Activated T-cell treated with anti-CD3 and anti-CD28 coated beads, Interleukin-2, amount 50 U/mL, for 4 hours (primary cell): Measurements from ENCODE around the gene WDR37. TPM values are rescaled to one million over a fixed set of nuclear protein-coding genes. Genes with fewer than 3 reads are reported as not detected.

Source experiments
- ATAC-seq, 2 donors: fragments of 200-7000 bp; cut with Tn5 transposase; one replicate each; pipeline ENCODE4 v1.10.0; 2021
- DNase-seq: peaks from one replicate; pipeline ENCODE4 v3.0.0-alpha.2; 2020
- H3K27me3 Mint-ChIP-seq: one replicate; pipeline ENCODE4 v1.8.0; 2021; ENCODE audit warnings: low read depth, mixed read lengths
- H3K36me3 Mint-ChIP-seq: one replicate; pipeline ENCODE4 v1.8.0; 2022; ENCODE audit warnings: mixed read lengths; ENCODE audit not compliant: insufficient read depth
- H3K4me1 Mint-ChIP-seq: one replicate; pipeline ENCODE4 v1.8.0; 2021; ENCODE audit warnings: low read depth, mixed read lengths
- H3K4me3 Mint-ChIP-seq: one replicate; pipeline ENCODE4 v1.8.0; 2021; ENCODE audit warnings: mild to moderate bottlenecking, moderate library complexity, mixed read lengths
- H3K9me3 Mint-ChIP-seq: one replicate; pipeline ENCODE4 v1.8.0; 2021; ENCODE audit warnings: mixed read lengths
- total RNA-seq, 3 donors: library from RNA; stranded (reverse); gene quantifications; one replicate each; pipeline ENCODE4 v1.2.1, GENCODE V29; 2021

The WDR37 gene
- total RNA-seq, 3 donors from 2014 or later: 10.5 to 13.5 (median 12.2) TPM

DNA sequence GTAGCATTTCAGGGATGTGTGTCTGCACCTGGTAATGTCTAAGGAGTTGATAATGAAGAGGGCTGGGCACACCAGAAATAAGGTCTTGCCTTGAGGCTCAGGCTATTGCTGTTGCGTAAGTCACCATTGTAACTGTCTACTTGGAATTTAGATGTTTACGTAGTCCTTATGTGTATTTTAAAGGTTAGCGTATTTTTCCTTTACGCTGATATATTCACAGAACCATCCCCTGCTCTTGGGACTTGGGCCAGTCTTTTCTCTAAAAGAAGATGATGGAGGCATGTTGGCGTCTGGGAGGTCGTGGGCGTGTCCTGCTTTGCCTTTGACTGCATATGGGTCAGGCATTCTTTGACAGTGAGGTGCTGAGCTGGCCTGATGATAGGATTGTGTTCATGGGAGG is 14.7 kb downstream of the WDR37 start:
- H3K4me1 Mint-ChIP-seq: peaks cover 46% of the 10 kb centered on the region
- no peaks in the 10 kb centered on the region for H3K9me3 Mint-ChIP-seq
- H3K36me3 Mint-ChIP-seq: peaks cover 12% of the 10 kb centered on the region
- DNase-seq (no peak), ATAC-seq (no peak)
- no peak overlapping the region for H3K4me3 Mint-ChIP-seq
- H3K27me3 Mint-ChIP-seq: no peaks in the 10 kb centered on the region

DNA sequence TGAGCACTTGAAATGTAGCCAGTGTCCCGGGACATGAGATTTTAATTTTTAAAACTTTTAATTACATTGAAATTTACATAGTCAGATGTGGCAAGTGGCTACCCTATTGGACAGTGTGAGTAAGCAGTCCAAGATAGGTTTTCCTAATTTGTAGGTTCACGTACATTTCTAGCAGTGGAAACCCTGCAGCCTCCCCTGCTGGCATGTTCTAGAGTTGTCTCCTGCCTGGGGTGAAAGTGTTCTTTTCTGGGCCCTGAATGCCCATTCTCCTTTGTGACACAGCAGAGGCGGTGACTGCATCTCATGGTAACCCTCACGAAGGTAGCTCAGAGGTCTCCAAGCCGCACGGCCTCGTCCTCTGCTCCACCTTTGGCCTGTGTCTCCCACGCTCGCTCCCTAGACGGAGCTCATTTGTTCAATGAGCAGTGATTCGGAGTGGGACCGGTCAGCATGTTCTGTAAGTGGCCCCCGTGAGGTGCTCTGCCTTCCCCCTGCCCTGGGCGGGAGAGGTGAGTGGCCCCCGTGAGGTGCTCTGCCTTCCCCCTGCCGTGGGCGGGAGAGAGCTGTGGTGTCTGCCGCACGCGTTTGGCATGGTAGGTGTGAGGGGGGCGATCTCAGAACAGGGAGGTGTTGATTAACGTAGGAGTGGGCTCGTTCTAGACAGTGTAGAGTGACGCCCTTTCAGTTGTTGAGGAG is 18.0 kb downstream of the WDR37 start:
- no peak overlapping the region for H3K4me3 Mint-ChIP-seq
- no peak for DNase-seq
- no peaks in the 10 kb centered on the region for H3K9me3 Mint-ChIP-seq
- H3K4me1 Mint-ChIP-seq: peaks cover 20% of the 10 kb centered on the region
- H3K36me3 Mint-ChIP-seq: peaks cover 16% of the 10 kb centered on the region
- ATAC-seq: no peak
- no peaks in the 10 kb centered on the region for H3K27me3 Mint-ChIP-seq

DNA sequence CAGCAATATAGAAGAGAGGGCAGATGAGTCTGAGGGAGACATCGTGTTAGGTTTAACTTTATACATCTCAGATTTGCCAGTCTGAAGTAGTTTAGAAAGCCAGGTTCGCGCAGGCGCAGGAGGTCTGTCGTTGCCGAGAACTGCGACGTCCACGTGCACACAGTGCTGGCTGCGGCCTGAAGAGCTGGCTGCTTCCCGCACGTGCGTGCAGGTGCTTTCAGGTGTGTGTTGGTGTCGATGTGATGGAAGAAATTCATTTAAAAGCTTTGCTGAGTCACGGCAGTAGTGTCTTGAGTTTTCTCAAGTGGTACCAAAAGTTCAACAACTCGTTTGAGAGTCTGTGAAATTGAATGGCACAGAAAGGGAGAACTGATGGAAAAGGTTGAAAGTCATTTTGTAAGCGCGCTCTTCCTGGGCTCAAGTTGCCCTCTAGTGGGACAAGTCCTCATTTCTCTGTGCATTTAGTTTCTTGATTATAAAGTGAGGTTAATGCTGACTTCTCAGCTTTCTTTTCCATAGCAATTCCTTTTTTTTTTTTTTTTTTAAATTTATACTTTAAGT is 18.6 kb downstream of the WDR37 start:
- DNase-seq (no peak), ATAC-seq (no peak)
- Mint-ChIP-seq H3K36me3 (peaks cover 19% of the 10 kb centered on the region), H3K4me3 (no peak overlapping the region), H3K9me3 (no peaks in the 10 kb centered on the region), H3K4me1 (peaks cover 14% of the 10 kb centered on the region), H3K27me3 (no peaks in the 10 kb centered on the region)

DNA sequence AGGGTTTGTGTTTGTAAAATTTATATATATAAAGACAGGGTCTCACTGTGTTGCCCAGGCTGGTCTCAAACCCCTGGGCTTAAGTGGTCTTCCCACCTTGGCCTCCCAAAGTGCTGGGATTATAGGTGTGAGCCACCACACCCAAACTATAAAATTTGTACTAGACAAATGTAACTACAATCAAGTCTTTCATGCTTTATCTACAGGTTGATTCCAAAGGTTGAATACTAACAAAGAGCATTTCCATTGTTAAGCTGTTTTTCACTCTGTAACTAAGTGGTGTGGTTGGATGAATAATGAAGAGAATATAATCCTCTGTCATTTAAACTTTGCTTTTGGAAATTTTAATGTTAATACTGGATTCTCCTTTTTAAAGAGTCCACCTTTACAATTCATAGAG is 22.5 kb downstream of the WDR37 start:
- Mint-ChIP-seq H3K27me3 (no peaks in the 10 kb centered on the region), H3K4me1 (peaks cover 7% of the 10 kb centered on the region), H3K4me3 (no peak overlapping the region), H3K9me3 (no peaks in the 10 kb centered on the region), H3K36me3 (peaks cover 26% of the 10 kb centered on the region)
- no peak for ATAC-seq
- no peak for DNase-seq

DNA sequence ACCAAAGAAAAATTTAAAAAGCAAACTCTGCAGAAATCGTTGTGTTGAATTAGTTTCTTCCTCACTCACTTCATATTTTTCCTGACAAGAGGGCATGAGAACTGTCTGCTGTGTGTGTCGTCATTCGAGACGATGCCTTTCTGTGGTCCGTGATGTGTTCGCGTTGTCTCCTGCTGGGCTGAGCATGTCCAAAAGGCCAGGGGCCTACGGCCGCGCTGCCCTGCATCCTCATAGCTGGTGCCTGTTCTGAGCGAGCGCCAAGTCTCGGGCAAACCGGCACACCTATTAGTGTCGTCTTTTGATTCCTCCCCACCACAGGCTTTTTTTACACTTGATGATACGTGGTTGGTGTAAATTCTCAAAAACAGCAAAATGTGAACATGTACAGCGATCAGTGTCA is 27.4 kb downstream of the WDR37 start:
- peaks cover 41% of the 10 kb centered on the region for H3K36me3 Mint-ChIP-seq

DNA sequence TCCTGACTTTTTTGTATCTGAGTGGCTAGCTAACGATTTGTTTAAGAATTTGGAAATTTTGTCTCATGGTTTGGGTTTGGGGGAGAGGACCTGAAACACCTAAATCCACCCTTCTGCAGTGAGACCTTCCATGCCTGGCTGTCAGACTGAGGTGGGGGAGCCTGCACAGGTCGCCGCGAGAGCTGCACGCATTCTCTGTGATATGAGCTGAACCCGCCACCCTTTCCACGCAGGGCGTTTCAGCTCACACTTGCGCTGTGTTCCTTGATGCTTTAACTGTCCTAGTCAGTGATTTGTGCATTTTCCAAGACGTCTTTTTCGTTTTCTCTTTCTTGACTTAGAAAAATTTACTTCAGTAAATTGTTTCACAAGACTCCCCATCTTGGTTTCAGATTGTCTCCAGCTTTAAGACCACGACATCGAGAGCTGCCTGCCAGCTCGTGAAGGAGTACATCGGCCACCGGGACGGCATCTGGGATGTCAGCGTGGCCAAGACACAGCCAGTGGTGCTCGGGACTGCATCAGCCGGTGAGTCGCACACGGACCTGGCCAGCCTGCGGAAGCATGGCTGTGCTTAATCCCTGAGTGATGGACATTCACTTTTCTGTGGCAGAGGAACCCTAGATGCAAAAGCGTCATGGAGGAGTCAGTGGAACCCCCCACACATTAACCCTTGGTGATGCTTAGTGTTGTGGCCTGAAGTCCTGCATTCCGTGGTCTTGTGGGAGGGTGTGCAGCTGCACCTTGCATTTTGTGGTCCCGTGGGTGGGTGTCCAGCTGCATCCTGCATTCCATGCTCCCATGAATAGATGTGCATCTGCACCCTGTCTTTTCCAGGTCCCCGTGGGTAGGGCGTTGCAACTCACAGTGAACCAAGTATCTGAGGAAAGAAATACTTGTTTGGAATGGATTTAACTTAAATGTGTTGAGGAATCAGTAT is 28.1 kb downstream of the WDR37 start:
- Mint-ChIP-seq H3K4me1 (peaks cover 10% of the 10 kb centered on the region), H3K36me3 (peaks cover 41% of the 10 kb centered on the region), H3K27me3 (no peaks in the 10 kb centered on the region), H3K4me3 (no peak overlapping the region), H3K9me3 (no peaks in the 10 kb centered on the region)
- DNase-seq: no peak
- no peak for ATAC-seq

More for the DNA sequence above, 27.4 kb downstream of the WDR37 start:
- Mint-ChIP-seq H3K4me1 (peaks cover 10% of the 10 kb centered on the region), H3K9me3 (no peaks in the 10 kb centered on the region), H3K27me3 (no peaks in the 10 kb centered on the region), H3K4me3 (no peak overlapping the region)
- DNase-seq (no peak), ATAC-seq (no peak)

DNA sequence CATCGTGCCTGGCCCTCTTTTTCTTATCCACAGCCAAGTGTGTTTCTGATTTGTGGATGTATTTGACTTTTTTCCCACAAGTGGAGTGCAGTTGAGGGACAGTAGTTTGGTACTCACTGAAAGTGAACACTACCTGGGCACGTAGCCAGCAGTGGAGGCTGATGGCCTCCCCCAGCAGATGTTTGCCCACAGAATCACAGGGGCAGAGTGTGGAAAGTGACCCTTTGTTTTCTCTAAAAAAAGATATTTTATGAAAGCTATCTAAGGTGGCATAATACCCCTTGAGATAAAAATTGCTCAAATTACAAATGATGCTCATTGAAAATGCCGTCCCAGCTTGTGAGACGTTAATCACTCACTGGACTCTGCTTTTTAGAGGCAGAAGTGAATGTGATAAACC is 29.1 kb downstream of the WDR37 start:
- ATAC-seq: no peak
- H3K4me1 Mint-ChIP-seq: peaks cover 10% of the 10 kb centered on the region
- DNase-seq: no peak
- H3K36me3 Mint-ChIP-seq: peaks cover 39% of the 10 kb centered on the region
- H3K4me3 Mint-ChIP-seq: no peak overlapping the region
- H3K27me3 Mint-ChIP-seq: no peaks in the 10 kb centered on the region
- no peaks in the 10 kb centered on the region for H3K9me3 Mint-ChIP-seq

DNA sequence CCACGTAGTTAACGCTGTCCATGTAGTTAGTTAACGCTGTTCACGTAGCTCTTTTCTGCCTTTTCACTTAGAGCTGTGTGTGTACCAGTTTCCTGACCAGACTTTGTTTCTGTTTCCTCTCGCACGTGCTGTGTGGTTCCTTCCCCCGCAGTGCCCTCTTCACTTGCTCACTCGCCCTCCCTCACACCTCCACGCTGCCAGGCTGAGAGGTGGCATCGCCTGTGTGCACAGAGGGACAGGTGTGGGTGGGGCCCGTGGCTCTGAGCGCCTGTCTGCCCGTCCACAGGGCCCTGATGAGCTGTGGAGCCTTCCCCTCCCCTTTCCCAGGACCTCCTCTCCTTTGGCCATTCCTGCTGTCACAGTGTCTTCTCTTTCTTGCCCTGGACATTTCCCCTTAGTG is 30.6 kb downstream of the WDR37 start:
- no peak for ATAC-seq

DNA sequence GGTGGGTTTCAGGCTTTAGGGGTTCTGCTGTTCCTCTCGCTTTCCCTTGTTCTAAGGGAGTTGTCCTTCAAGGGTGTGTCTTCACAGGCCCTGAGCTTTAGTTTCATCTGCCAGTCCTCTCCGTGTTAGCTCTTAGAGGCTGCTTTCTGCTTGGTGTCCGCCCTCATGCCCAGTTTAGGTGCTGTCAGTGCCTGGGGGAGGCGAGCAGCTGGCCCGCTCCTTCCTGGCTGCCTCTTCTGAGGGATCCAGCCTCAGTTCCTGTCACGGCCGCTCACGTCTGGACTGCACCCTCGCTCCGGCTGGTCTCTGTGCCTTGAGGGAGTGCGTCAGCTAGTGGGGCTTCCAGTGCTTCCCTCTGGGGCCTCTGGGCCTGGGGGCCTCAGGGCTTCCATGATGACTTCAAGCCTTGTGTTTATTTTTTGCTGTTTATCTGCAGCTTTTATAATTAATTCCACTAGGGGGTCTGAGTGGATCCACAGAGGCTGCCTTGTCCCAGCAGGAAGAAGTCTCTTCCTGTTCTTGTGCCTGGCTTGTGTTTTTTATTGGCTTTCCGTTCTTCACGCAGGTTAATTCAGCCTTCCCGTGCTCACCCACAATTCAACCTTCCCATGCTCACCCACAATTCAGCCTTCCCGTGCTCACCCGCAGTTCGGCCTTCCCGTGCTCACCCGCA is 33.0 kb downstream of the WDR37 start:
- no peaks in the 10 kb centered on the region for H3K9me3 Mint-ChIP-seq
- peaks cover 11% of the 10 kb centered on the region for H3K4me1 Mint-ChIP-seq
- ATAC-seq: no peak
- H3K4me3 Mint-ChIP-seq: no peak overlapping the region
- no peaks in the 10 kb centered on the region for H3K27me3 Mint-ChIP-seq
- H3K36me3 Mint-ChIP-seq: peaks cover 34% of the 10 kb centered on the region
- no peak for DNase-seq

More for the DNA sequence above, 30.6 kb downstream of the WDR37 start:
- Mint-ChIP-seq H3K36me3 (peaks cover 47% of the 10 kb centered on the region), H3K9me3 (no peaks in the 10 kb centered on the region), H3K27me3 (no peaks in the 10 kb centered on the region), H3K4me3 (no peak overlapping the region), H3K4me1 (peaks cover 10% of the 10 kb centered on the region)
- DNase-seq: no peak

DNA sequence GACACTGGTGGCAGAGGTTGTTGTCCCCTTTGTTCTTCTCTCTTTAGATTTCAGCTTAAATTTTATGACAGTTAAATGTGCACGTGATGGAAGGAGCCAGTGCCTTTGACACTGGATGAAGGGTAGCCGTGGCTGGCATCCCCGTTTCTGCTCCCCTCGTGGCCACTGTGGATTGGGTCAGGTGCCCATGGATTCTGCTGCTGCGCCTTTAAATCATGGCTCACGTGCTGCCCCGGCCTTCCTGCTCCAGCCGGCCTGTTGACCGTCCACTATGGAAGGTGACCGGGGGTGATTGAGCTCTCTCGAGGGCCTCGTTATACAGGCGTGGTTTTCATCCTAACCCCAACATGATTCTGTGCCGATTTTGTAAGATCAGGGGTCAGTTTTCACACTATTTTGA is 34.5 kb downstream of the WDR37 start:
- peaks cover 11% of the 10 kb centered on the region for H3K4me1 Mint-ChIP-seq
- no peak for ATAC-seq
- no peaks in the 10 kb centered on the region for H3K27me3 Mint-ChIP-seq
- no peak overlapping the region for H3K4me3 Mint-ChIP-seq
- H3K9me3 Mint-ChIP-seq: no peaks in the 10 kb centered on the region
- DNase-seq: no peak
- H3K36me3 Mint-ChIP-seq: peaks cover 29% of the 10 kb centered on the region

DNA sequence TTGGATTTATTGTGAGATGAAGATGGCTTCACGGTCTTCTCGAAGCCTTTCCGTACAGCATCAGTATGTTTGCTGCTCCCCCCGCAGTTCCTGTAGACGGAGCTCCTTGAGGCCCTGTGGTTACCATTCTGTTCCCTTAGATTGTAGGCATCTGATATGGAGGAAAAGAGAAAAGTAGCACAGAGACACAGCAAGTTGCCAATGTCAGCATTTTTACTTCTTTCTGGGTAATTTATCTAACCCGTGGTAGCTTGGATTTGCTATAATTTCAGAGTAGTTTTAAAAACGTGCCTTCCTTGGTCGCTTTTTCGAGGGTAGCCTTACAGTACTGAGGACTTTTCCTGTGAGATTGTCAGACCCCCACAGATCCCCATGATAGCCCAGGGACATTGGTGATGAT is 37.5 kb downstream of the WDR37 start:
- Mint-ChIP-seq H3K4me3 (no peak overlapping the region), H3K4me1 (peaks cover 1% of the 10 kb centered on the region), H3K27me3 (no peaks in the 10 kb centered on the region), H3K36me3 (peaks cover 20% of the 10 kb centered on the region), H3K9me3 (no peaks in the 10 kb centered on the region)
- ATAC-seq (no peak), DNase-seq (no peak)

DNA sequence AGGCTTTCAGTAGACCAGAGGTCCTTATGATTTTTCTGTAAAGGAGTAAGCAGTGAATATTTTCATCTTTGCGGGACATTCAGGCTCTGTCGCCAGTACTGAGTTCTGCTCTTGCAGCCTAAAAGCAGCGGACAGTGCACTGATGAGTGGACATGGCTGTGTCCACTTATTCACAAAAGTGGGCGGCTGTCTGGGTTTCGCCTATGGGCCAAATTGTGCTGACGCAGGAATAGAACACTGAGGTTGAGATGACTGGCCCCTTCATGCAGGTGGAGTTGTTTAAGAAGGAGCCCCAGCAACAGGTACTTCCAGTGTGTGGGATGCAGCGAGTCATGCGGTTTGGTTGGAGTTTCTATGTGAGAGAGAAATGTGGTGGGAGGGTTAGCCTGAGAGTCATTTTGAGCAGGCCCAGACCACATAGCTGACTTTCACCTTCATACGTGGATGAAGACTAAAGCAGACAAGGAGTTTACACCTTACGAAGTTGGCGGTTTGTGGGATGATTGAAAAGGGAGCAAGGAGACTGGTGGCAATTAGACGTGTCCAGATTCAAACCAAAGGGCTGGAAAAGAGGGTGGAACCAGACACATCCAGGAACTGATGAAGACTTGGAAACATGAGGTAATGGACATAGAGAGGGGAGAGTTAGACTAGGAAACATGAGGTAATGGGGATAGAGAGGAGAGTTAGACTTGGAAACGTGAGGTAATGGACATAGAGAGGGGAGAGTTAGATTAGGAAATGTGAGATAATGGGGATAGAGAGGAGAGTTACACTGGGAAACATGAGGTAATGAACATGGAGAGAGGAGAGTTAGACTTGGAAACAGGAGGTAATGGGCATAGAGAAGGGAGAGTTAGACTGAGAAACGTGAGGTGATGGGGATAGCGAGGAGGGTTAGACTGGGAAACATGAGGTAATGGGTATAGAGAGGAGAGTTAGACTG is 38.2 kb downstream of the WDR37 start:
- Mint-ChIP-seq H3K4me3 (no peak overlapping the region), H3K9me3 (no peaks in the 10 kb centered on the region), H3K4me1 (peaks cover 5% of the 10 kb centered on the region), H3K27me3 (no peaks in the 10 kb centered on the region), H3K36me3 (peaks cover 21% of the 10 kb centered on the region)
- DNase-seq (no peak), ATAC-seq (peak; percentile 94 to 97)

DNA sequence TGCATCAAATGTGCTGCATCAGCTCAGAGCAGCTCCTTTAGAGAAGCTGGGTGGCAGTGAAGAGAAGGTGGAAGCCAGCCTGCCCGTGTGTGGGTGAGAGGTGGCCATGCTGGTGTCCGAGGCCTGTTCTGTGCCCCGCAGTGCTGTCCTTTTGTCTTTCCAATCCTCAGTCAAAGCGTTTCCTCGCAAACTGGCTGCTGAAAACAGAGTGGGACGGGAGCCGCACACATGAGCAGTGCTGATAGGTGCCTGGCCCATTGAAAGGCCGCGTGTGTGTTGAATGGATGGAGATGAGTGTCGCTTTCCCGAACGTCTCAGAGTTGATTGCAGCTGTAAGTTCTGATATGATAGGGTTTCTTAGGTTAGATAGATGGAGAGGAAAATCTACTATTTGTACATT is 39.3 kb downstream of the WDR37 start:
- peaks cover 13% of the 10 kb centered on the region for H3K4me1 Mint-ChIP-seq
- no peak overlapping the region for H3K4me3 Mint-ChIP-seq
- ATAC-seq (no peak), DNase-seq (no peak)
- peaks cover 19% of the 10 kb centered on the region for H3K36me3 Mint-ChIP-seq
- no peaks in the 10 kb centered on the region for H3K9me3 Mint-ChIP-seq
- no peaks in the 10 kb centered on the region for H3K27me3 Mint-ChIP-seq
